Measurements from ENCODE around the gene TBCA. TPM values are rescaled to one million over a fixed set of nuclear protein-coding genes. Genes with fewer than 3 reads are reported as not detected.

The TBCA gene
- total and polyA plus RNA-seq, 2 of the 13 experiments (the other 11 are each of a cell fraction or from before 2014, with no cell fraction given): 93.8 to 309 TPM

GRCh38 chr5:77641397-77641943 is 134.7 kb downstream of the TBCA start:
- no peak for FAIRE-seq
- BruUV-seq (replicated peaks): no TSS peak
- Histone ChIP-seq H3K9me3 (ENCODE audit: low read length) (no peaks in the 10 kb centered on the region), H3K36me3 (replicated peaks in 1 of 2; ENCODE audit: control insufficient read depth in 1 of 2, insufficient read depth in 2 of 2, low read length in 2 of 2) (no peaks in the 10 kb centered on the region), H3K27ac (ENCODE audit: extremely low read length, insufficient read depth, low read length) (no peak overlapping the region), H3K4me1 (ENCODE audit: insufficient read depth, low read length) (no peaks in the 10 kb centered on the region), H2AFZ (ENCODE audit: low read length) (no peak overlapping the region), H3K9ac (ENCODE audit: insufficient read depth, low read depth, low read length) (no peak overlapping the region), H3K4me3 (replicated peaks in 1 of 3; ENCODE audit: insufficient read depth in 1 of 3, low read depth in 2 of 3, low read length in 3 of 3) (no peak overlapping the region), H3K4me2 (ENCODE audit: low read depth, low read length) (no peak overlapping the region), H3K27me3 (ENCODE audit: control insufficient read depth in 1 of 2, insufficient read depth in 2 of 2, low read length in 2 of 2) (peaks cover 9 to 87% of the 10 kb centered on the region in 2 experiments), H4K20me1 (ENCODE audit: insufficient read depth, low read length) (0 out of 2 replicates have a peak, but pooled peaks cover 2% of the 10 kb centered on the region), H3K79me2 (ENCODE audit: insufficient read depth, low read length) (no peaks in the 10 kb centered on the region)
- ChIA-PET CTCF (ENCODE audit: low intra/inter-chr PET ratio, low total read pairs) (no interaction called here), POLR2A (no interaction called here)
- ATAC-seq: no peak
- in situ Hi-C loops (cut with HindIII; ENCODE audit: extremely low pct_ligation_motif_present, low pct_unique_long_range_greater_than_20kb) (loop anchor here (10.0 kb wide), 1 partner anchor 343 kb away; no protein-coding TSS in a partner anchor), intact Hi-C loops (cut with micrococcal nuclease; ENCODE audit: unreplicated experiment) (no loop called here)
- no peak for DNase-seq (ENCODE audit: low spot score)
- WGBS (ENCODE audit: low lambda C conversion rate): 53% methylated on average over 23 of the region's 23 CpGs
- TF ChIP-seq ZFP36 (IDR thresholded peaks at IDR 0.05; ENCODE audit: borderline replicate concordance, low read depth, low read length, partially characterized antibody): no peak
- no peak for TF ChIP-seq MTA3 (CRISPR knock-in tag; IDR thresholded peaks at IDR 0.05)
- TF ChIP-seq ZNF678 (CRISPR knock-in tag; IDR thresholded peaks at IDR 0.05): no peak
- no peak for TF ChIP-seq SIX4 (CRISPR knock-in tag; IDR thresholded peaks at IDR 0.05)
- no peak for TF ChIP-seq NONO (IDR thresholded peaks at IDR 0.05)
- TF ChIP-seq NONO (CRISPR knock-in tag; conservative IDR thresholded peaks at IDR 0.05): no peak
- no peak for TF ChIP-seq NR2F6 (IDR thresholded peaks at IDR 0.05)
- TF ChIP-seq NR2F6 (CRISPR knock-in tag; IDR thresholded peaks at IDR 0.05): no peak
- no peak for TF ChIP-seq UBTF (CRISPR knock-in tag; IDR thresholded peaks at IDR 0.05)
- no peak for TF ChIP-seq ZNF562 (CRISPR knock-in tag; IDR thresholded peaks at IDR 0.05; ENCODE audit: borderline replicate concordance)
- no peak for TF ChIP-seq YEATS4 (CRISPR knock-in tag; IDR thresholded peaks at IDR 0.05; ENCODE audit: borderline replicate concordance)
- TF ChIP-seq IRF1 (CRISPR knock-in tag; IDR thresholded peaks at IDR 0.05; ENCODE audit: low read depth): no peak
- no peak for TF ChIP-seq ZNF512 (CRISPR knock-in tag; IDR thresholded peaks at IDR 0.05)
- TF ChIP-seq, protein P1, sequence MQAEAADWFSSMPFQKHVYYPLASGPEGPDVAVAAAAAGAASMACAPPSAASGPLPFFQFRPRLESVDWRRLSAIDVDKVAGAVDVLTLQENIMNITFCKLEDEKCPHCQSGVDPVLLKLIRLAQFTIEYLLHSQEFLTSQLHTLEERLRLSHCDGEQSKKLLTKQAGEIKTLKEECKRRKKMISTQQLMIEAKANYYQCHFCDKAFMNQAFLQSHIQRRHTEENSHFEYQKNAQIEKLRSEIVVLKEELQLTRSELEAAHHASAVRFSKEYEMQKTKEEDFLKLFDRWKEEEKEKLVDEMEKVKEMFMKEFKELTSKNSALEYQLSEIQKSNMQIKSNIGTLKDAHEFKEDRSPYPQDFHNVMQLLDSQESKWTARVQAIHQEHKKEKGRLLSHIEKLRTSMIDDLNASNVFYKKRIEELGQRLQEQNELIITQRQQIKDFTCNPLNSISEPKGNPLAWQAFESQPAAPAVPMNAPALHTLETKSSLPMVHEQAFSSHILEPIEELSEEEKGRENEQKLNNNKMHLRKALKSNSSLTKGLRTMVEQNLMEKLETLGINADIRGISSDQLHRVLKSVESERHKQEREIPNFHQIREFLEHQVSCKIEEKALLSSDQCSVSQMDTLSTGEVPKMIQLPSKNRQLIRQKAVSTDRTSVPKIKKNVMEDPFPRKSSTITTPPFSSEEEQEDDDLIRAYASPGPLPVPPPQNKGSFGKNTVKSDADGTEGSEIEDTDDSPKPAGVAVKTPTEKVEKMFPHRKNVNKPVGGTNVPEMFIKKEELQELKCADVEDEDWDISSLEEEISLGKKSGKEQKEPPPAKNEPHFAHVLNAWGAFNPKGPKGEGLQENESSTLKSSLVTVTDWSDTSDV (CRISPR knock-in tag; IDR thresholded peaks at IDR 0.05): no peak
- TF ChIP-seq ZNF101 (CRISPR knock-in tag; IDR thresholded peaks at IDR 0.05; ENCODE audit: borderline replicate concordance, low read depth): no peak
- no peak for TF ChIP-seq U2AF1 (optimal IDR thresholded peaks at IDR 0.05; ENCODE audit: low read depth, low read length)

Data from HepG2 (cell line).